Activated CD8-positive, alpha-beta memory T cell treated with anti-CD3 and anti-CD28 coated beads, Interleukin-2, amount 50 U/mL, for 48 hours (primary cell): ENCODE results near the gene ARMC3.

Experiments used
- DNase-seq: peaks from one replicate; pipeline ENCODE4 v3.0.0-alpha.2; 2020

ARMC3 gene

DNA sequence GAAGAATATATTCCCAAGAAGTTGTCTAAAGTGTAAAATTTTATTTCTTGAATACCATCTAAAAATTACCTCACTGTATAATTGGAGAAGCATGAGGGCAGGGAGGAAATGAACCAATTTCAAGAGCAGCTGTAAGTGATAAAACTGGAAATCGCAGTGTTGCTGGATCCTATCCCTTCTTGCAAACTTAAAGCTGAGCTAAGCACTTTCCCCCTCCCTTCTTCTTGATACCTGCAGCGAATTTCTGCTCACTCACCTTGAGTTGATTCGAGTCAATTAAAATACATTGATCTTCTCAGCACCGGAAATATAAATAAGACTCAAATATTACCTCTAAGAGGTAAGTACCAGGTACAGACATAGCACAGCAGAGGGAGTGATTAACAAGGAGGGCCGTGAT, 65.5 kb downstream of the ARMC3 start:
- DNase-seq: no peak

DNA sequence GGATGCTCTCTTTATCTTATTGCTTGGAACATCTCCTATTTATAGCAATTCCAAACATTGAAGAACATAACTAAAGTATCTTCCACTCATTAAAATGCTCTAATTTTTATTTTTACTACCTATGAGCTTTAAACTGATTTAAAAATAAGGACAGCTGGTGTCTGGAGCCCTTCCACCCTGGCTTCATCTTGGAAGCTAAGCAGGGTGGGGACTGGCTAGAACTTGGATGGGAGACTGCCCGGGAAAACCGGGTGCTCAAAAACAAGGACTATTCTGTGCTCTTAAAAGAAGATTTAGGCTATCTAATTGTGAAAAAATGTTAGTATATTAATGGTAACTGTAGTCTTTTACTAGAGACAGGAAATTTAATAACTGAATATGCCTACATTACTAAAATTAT, 69.2 kb downstream of the ARMC3 start:
- DNase-seq: no peak

- no peak for DNase-seq
Observed at GRCh38 chr10:22998091-22998490, 70.2 kb downstream of the ARMC3 start.

DNA sequence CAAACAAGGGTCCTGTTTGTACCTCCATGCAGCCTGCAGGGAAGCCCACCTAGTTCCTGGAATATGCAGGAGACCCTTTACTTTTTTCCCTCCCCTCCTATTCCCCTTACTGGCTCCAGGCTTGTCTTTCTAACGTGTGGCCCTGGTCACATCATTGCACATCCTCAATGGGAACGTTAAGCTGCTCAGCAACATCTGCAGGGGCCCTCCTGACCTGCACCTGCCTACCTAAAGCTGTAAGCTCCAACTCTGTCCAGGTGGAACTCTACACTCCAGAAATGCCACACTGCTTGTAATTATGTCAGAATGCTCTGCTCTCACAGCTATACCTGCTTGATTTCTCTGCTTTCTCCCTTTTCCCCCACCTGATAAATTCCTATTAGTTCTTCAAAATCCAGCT, 72.1 kb downstream of the ARMC3 start:
- no peak for DNase-seq

- DNase-seq: no peak
Observed at GRCh38 chr10:23001901-23002516, 74.2 kb downstream of the ARMC3 start.

GRCh38 chr10:23005150-23005549, 77.3 kb downstream of the ARMC3 start:
- DNase-seq: no peak

GRCh38 chr10:23013581-23014335, 85.9 kb downstream of the ARMC3 start:
- DNase-seq: no peak

GRCh38 chr10:23015021-23015707, 87.3 kb downstream of the ARMC3 start:
- DNase-seq: no peak

DNA sequence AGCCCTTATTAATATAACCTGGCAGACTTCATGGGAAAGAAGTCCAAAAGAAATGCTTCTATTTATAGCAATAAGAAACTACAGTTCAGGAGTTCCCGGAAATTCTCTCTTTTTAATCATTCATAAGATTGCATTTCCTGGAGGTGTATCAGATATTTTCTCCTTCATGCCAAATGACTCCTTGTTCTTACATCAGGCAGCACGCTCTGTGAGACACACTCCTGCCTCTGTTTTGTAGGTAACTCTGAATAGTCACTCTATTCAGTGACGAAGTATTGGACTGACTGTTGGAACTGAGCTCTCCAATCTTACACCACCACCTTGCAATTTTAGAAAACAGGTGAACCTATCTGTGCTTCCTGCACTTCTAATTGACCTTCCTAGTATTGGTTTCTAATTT, 88.8 kb downstream of the ARMC3 start:
- no peak for DNase-seq

GRCh38 chr10:23019633-23020032, 91.8 kb downstream of the ARMC3 start:
- no peak for DNase-seq

GRCh38 chr10:23021430-23021829, 93.6 kb downstream of the ARMC3 start:
- DNase-seq: no peak

- DNase-seq: no peak
Observed at GRCh38 chr10:23024002-23024401, 96.1 kb downstream of the ARMC3 start.

DNA sequence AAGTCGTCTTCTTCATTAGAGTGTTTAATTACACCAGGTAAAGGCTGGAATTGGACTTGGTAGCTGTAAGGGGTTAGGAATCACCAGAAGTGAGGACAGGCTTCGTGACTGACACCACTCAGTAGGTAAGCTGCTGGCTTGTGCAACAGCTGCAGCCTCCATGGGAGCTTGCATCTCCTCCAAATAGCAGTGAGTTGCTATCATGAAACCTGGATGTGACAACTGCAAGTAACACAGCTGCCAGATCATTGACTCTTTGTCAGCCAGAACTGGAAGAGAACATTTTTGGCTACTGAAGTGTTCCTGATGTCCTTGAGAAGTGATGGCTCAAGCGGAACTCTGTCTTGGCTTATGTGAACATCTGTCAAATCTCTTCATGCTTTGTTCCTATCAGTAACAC, 103.5 kb downstream of the ARMC3 start:
- DNase-seq: no peak

- DNase-seq: no peak
Observed at GRCh38 chr10:23034790-23035189, 106.9 kb downstream of the ARMC3 start.

DNA sequence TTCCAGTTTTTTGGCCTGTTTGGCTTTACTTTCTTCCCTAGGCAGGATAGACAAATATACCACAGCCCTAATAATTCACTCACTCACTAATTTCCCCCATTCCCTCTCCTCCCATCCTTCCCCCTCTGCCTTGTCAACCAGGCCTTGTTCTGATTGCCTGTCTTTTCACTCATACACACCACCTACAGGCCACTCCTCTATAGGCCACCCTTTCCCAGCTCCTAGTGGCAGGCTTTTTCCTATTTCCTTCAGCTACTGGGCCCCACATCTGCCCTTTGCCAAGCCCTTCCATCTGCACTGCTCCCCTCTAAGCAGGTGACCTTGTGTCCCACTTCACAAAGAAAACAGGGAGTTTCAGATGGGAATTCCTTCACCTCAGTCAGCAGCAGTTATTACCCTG, 107.7 kb downstream of the ARMC3 start:
- DNase-seq: no peak

- DNase-seq: no peak
Observed at GRCh38 chr10:23037152-23037551, 109.3 kb downstream of the ARMC3 start.

DNA sequence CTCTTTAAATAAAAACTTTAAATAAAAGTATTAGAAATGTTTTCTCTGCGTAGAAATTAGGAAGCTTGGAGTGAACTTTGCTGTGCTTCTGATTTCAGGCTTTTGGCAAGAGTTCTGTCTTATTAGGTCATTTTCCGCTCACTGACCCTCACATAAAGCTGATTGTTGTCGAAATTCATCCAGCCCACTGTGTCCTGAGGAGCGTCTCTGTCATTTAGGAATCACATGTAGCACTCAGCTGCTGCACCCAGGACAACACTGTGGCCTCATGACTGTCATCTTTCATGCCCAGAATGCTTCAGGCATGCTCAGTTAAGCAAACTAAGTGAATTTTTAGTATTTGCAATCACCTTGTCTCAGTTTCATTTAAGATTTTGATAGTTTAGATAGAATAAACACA, 109.7 kb downstream of the ARMC3 start:
- no peak for DNase-seq

DNA sequence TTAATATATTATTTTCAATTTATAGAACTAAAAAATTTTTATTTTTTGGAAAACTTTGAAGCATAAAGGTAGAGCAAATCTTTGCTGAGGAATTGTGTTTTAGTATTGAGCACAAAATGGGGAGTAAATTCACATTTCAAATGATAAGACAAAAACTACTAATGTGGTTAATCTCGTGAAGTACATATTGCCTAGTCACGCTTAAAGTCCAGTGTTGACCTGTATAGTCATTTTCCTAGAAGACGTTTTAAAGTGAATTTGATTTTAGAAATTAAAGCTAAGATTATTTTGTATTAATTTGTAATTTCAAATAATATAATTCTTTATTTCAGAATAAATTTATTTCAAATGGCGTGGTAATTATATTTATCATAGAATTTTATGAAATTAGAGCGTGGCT, 110.3 kb downstream of the ARMC3 start:
- DNase-seq: no peak

GRCh38 chr10:23040002-23040401, 112.1 kb downstream of the ARMC3 start:
- no peak for DNase-seq

- no peak for DNase-seq
Observed at GRCh38 chr10:23046027-23046426, 118.2 kb downstream of the ARMC3 start.

GRCh38 chr10:23047201-23048050, 119.6 kb downstream of the ARMC3 start:
- no peak for DNase-seq

GRCh38 chr10:23048191-23048590, 120.3 kb downstream of the ARMC3 start:
- no peak for DNase-seq

DNA sequence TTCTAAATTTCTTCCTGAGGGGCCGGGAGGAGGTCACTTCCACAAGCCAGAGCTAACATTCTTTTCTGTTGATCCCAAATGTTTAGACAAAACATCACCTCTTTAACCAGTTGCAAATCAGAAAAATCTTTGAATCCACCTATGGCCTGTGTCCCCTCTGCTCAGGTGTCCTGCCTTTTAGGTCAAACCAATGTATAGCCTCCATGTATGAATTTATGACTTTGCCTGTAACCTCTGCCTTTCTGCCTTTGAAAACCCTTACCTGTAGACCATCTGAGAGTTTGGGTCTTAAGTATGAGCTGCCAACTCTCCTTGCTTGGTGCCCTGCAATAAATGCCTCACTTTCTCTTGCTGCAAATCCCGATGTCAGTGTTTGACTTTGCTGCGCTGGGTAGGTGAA, 123.4 kb downstream of the ARMC3 start:
- DNase-seq: no peak
